ENCODE measurements around the gene OR1A1. TPM values are rescaled to one million over a fixed set of nuclear protein-coding genes. Genes with fewer than 3 reads are reported as not detected.

Gene OR1A1
- total and polyA plus RNA-seq, 2 of the 8 experiments (the other 6 are each of a cell fraction or from before 2014, with no cell fraction given) = not detected

DNA sequence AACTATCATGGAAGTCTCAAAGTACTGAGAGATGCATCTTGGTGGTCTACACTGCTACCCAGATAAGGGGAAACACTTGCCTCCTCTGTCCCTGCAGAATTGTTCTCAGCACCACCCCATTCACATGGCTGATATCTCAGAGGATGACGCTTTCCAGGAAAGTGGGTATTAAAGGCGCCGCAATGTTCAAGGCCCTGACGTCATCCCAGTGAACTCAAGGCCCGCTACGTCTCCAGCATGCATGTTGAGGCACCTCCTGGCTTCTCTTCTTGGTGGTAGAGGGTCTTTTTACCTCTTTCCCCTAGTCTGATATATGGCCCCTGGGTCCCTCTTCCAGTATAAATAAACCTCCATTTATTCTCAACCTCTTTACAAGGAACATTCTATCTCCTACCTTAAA, 1.0 kb downstream of the OR1A1 start:
- no peaks in the 10 kb centered on the region for H3K79me2 ChIP-seq (ENCODE audit: control insufficient read depth in 1 of 2, insufficient read depth in 2 of 2, low read length in 2 of 2)
- H2BK12ac ChIP-seq (ENCODE audit: low read depth, low read length) = no peak overlapping the region
- no peak for FAIRE-seq
- H3K4me2 ChIP-seq (ENCODE audit: insufficient read depth in 1 of 2, low read depth in 2 of 2, low read length in 2 of 2) = no peak overlapping the region
- no peak overlapping the region for H3K14ac ChIP-seq (ENCODE audit: insufficient read length)
- no peak overlapping the region for H4K91ac ChIP-seq (replicated peaks; ENCODE audit: insufficient read length, low read length)
- no peak overlapping the region for H2AFZ ChIP-seq (ENCODE audit: low read length)
- no peak overlapping the region for H4K5ac ChIP-seq (ENCODE audit: insufficient read length, low read depth, low read length)
- no peak overlapping the region for H2BK20ac ChIP-seq (ENCODE audit: low read length)
- H3K4ac ChIP-seq (replicated peaks; ENCODE audit: insufficient read length, low read depth, low read length) = no peak overlapping the region
- H4K8ac ChIP-seq (ENCODE audit: extremely low read depth, insufficient read depth, low read length) = no peak overlapping the region
- no peak overlapping the region; a peak in 1 of 8 replicates for H3K4me3 ChIP-seq (ENCODE audit: extremely low read depth in 1 of 4, insufficient read depth in 2 of 4, low read depth in 3 of 4, low read length in 4 of 4)
- no peaks in the 10 kb centered on the region for H3K23me2 ChIP-seq (ENCODE audit: low read depth, low read length)
- no peaks in the 10 kb centered on the region for H3K4me1 ChIP-seq (replicated peaks in 1 of 4; ENCODE audit: control insufficient read depth in 3 of 4, insufficient read depth in 4 of 4, low read length in 3 of 4)
- H3K9ac ChIP-seq (replicated peaks in 1 of 4; ENCODE audit: extremely low read depth in 1 of 4, low read depth in 3 of 4, low read length in 3 of 4) = no peak overlapping the region
- no peak for DNase-seq (ENCODE audit: low read depth in 1 of 2, low spot score in 2 of 2)
- H3K27me3 ChIP-seq (replicated peaks in 1 of 4; ENCODE audit: control insufficient read depth in 3 of 4, extremely low read depth in 1 of 4, insufficient read depth in 3 of 4, low read length in 3 of 4) = no peaks in the 10 kb centered on the region
- H2BK120ac ChIP-seq (replicated peaks; ENCODE audit: low read depth, low read length) = no peak overlapping the region
- H3K56ac ChIP-seq (replicated peaks; ENCODE audit: insufficient read length, low read depth, low read length) = no peak overlapping the region
- H2BK15ac ChIP-seq (ENCODE audit: low read length) = no peak overlapping the region
- H3K36me3 ChIP-seq (ENCODE audit: control insufficient read depth in 2 of 4, insufficient read depth in 4 of 4, low read length in 3 of 4) = no peaks in the 10 kb centered on the region
- H3K9me3 ChIP-seq (ENCODE audit: insufficient read depth in 2 of 2, low read depth in 1 of 2, low read length in 1 of 2) = peaks cover 17 to 29% of the 10 kb centered on the region in 2 experiments; a peak in 3 of 4 replicates
- H3K79me1 ChIP-seq (ENCODE audit: low read depth, low read length) = no peaks in the 10 kb centered on the region
- 84% methylated on average over 6 of the region's 6 CpGs; no CpG with 5 or more reads in 1 of the 2 experiments for WGBS, 2 experiments (ENCODE audit: extremely low coverage in 1 of 2, insufficient coverage in 1 of 2, insufficient read length in 1 of 2, insufficient replicate concordance in 2 of 2, low coverage in 1 of 2, low lambda C conversion rate in 2 of 2, missing lambda C conversion rate in 1 of 2)
- no peak overlapping the region for H3K18ac ChIP-seq (ENCODE audit: extremely low read depth, low read length)
- CTCF ChIA-PET (ENCODE audit: partially characterized antibody) = no interaction called here
- POLR2A ChIA-PET (ENCODE audit: partially characterized antibody) = no interaction called here
- H2BK5ac ChIP-seq (ENCODE audit: low read depth, low read length) = no peak overlapping the region
- no peaks in the 10 kb centered on the region for H4K20me1 ChIP-seq (replicated peaks in 1 of 2; ENCODE audit: control insufficient read depth in 1 of 2, insufficient read depth in 2 of 2, low read length in 2 of 2)
- no peak overlapping the region for H2AK5ac ChIP-seq (ENCODE audit: low read depth, low read length)
- H3K23ac ChIP-seq (ENCODE audit: insufficient read length) = no peak overlapping the region
- H3K27ac ChIP-seq (ENCODE audit: low read depth, low read length) = no peak overlapping the region
- no peak for TF ChIP-seq RNF2 (IDR thresholded peaks at IDR 0.05; ENCODE audit: borderline replicate concordance, low read depth, low read length, missing control alignments, poor library complexity, severe bottlenecking)
- TF ChIP-seq RFX5 (IDR thresholded peaks at IDR 0.05; ENCODE audit: borderline replicate concordance, low read depth, low read length) = no peak
- TF ChIP-seq SIN3A (conservative IDR thresholded peaks at IDR 0.05 in 1 of 2, IDR thresholded peaks at IDR 0.05 in 1 of 2; ENCODE audit: low read depth in 1 of 2, low read length in 2 of 2) = no peak
- TF ChIP-seq GABPA (IDR thresholded peaks at IDR 0.05; ENCODE audit: borderline replicate concordance, insufficient read depth, low read length) = no peak
- TF ChIP-seq SRF (IDR thresholded peaks at IDR 0.05; ENCODE audit: low read depth, low read length) = no peak
- no peak for TF ChIP-seq SUZ12 (IDR thresholded peaks at IDR 0.05; ENCODE audit: low read length)
- no peak for TF ChIP-seq EP300 (IDR thresholded peaks at IDR 0.05; ENCODE audit: borderline replicate concordance in 1 of 2, low read depth in 2 of 2, low read length in 2 of 2)
- no peak for TF ChIP-seq EZH2 (IDR thresholded peaks at IDR 0.05; ENCODE audit: low read depth, low read length, severe bottlenecking)
- TF ChIP-seq PHF8 (conservative IDR thresholded peaks at IDR 0.05; ENCODE audit: low read depth, low read length) = no peak
- TF ChIP-seq, protein P1, sequence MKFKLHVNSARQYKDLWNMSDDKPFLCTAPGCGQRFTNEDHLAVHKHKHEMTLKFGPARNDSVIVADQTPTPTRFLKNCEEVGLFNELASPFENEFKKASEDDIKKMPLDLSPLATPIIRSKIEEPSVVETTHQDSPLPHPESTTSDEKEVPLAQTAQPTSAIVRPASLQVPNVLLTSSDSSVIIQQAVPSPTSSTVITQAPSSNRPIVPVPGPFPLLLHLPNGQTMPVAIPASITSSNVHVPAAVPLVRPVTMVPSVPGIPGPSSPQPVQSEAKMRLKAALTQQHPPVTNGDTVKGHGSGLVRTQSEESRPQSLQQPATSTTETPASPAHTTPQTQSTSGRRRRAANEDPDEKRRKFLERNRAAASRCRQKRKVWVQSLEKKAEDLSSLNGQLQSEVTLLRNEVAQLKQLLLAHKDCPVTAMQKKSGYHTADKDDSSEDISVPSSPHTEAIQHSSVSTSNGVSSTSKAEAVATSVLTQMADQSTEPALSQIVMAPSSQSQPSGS (IDR thresholded peaks at IDR 0.05; ENCODE audit: low read length) = no peak
- TF ChIP-seq SP1 (IDR thresholded peaks at IDR 0.05; ENCODE audit: low read depth, low read length) = no peak
